HEK293T (cell line): ENCODE measurements around the gene HYCC1.

ENCODE experiments used
- CTCF ChIA-PET: fragments of 350-600 bp; formaldehyde crosslinking; extraction: SDS; loops from one replicate; lab custom pipeline; 2021; ENCODE audit warnings: antibody characterized with exemption, inconsistent platforms; lab: Yijun Ruan, JAX
- POLR2A ChIA-PET: fragments of 350-600 bp; formaldehyde crosslinking; extraction: SDS; loops from one replicate; lab custom pipeline; 2020; ENCODE audit warnings: antibody characterized with exemption, inconsistent platforms; lab: Yijun Ruan, JAX
- DNase-seq: peaks from one replicate; pipeline ENCODE4 v3.0.0; 2012; ENCODE audit warnings: mixed read lengths; ENCODE audit errors: extremely low spot score
- ARNT ChIP-seq: fragments of 450-650 bp; IDR thresholded peaks from 2 replicates; pipeline ENCODE4 v1.6.1; 2017; ENCODE audit warnings: mild to moderate bottlenecking
- BHLHE40 ChIP-seq: fragments of 450-650 bp; IDR thresholded peaks from 2 replicates; pipeline ENCODE4 v1.6.1; 2016; ENCODE audit warnings: mild to moderate bottlenecking, moderate library complexity, borderline replicate concordance
- CTBP1 ChIP-seq: fragments of 450-650 bp; IDR thresholded peaks from 2 replicates; pipeline ENCODE4 v1.6.1; 2016; ENCODE audit warnings: borderline replicate concordance
- ELF4 ChIP-seq: fragments of 450-650 bp; IDR thresholded peaks from 2 replicates; pipeline ENCODE4 v1.6.1; 2017; ENCODE audit warnings: antibody characterized with exemption
- FOXA1 ChIP-seq: fragments of 450-650 bp; IDR thresholded peaks from 2 replicates; pipeline ENCODE4 v1.6.1; 2016; ENCODE audit warnings: mild to moderate bottlenecking
- FOXK2 ChIP-seq: fragments of 450-650 bp; IDR thresholded peaks from 2 replicates; pipeline ENCODE4 v1.6.1; 2016; ENCODE audit warnings: mild to moderate bottlenecking
- FOXM1 ChIP-seq: fragments of 450-650 bp; IDR thresholded peaks from 2 replicates; pipeline ENCODE4 v1.6.1; 2017; ENCODE audit warnings: mild to moderate bottlenecking, borderline replicate concordance
- HDGF ChIP-seq: fragments of 450-650 bp; IDR thresholded peaks from 2 replicates; pipeline ENCODE4 v1.6.1; 2017; ENCODE audit warnings: antibody characterized with exemption, borderline replicate concordance
- L3MBTL2 ChIP-seq: fragments of 450-650 bp; conservative IDR thresholded peaks from 2 replicates; pipeline ENCODE4 v1.6.1; 2016; ENCODE audit warnings: mild to moderate bottlenecking
- LEF1 ChIP-seq: fragments of 450-650 bp; IDR thresholded peaks from 2 replicates; pipeline ENCODE4 v1.6.1; 2017; ENCODE audit warnings: mild to moderate bottlenecking, borderline replicate concordance
- NFRKB ChIP-seq: fragments of 450-650 bp; IDR thresholded peaks from 2 replicates; pipeline ENCODE4 v1.6.1; 2016; ENCODE audit warnings: mild to moderate bottlenecking, moderate library complexity
- SP1 ChIP-seq: fragments of 450-650 bp; IDR thresholded peaks from 2 replicates; pipeline ENCODE4 v1.6.1; 2017
- SUZ12 ChIP-seq: fragments of 450-650 bp; IDR thresholded peaks from 2 replicates; pipeline ENCODE4 v1.6.1; 2016; ENCODE audit warnings: mild to moderate bottlenecking
- TARDBP ChIP-seq: fragments of 450-650 bp; IDR thresholded peaks from 2 replicates; pipeline ENCODE4 v1.6.1; 2016
- ZNF384 ChIP-seq: fragments of 450-650 bp; IDR thresholded peaks from 2 replicates; pipeline ENCODE4 v1.6.1; 2016
- TF ChIP-seq, protein P1 (sequence below): fragments of 450-650 bp; IDR thresholded peaks from 2 replicates; pipeline ENCODE4 v1.6.1; 2016

Gene HYCC1

DNA sequence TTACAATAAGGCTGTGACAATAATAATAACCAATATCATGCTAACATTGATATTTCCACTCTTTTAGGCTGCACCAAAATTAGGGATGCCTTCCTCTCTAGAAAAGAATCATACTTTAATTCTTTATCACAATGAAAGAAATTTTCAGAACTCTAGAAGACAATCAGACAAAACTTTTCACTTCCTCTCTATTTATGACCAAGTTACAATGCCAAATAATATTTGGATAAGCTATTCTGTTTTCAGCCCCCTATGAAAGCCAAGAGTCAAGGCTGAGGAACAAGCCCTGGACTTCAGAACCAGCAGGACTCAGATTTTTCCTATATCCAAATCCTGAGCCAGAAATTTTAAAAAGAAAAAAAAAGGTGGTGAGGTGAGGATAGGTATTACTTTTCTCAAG, 4.6 kb downstream of the HYCC1 start:
- TF ChIP-seq NFRKB (no peak), SP1 (no peak), ZNF384 (no peak), FOXK2 (no peak), TARDBP (no peak), BHLHE40 (no peak), HDGF (no peak), L3MBTL2 (no peak), ELF4 (no peak), FOXM1 (no peak), SUZ12 (no peak)
- no peak for DNase-seq
- ChIA-PET POLR2A (no interaction called here), CTCF (no interaction called here)

DNA sequence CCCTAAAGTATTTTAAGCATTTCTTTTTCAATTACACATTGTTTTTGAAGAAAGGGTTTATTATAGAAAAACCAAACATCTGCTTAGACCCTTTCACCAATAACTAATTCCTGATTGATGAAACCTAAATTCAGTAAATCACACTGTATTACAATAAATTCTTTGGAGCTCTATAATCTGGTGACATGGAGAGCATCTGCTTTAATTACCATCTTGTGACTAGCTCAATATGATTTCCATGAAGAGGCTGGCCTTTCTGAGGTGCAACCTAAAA, 9.7 kb downstream of the HYCC1 start:
- DNase-seq = no peak
- TF ChIP-seq FOXK2 = no peak
- TF ChIP-seq ELF4 = no peak
- TF ChIP-seq HDGF = no peak
- no peak for TF ChIP-seq CTBP1
- no peak for TF ChIP-seq ZNF384
- TF ChIP-seq SUZ12 = no peak
- TF ChIP-seq L3MBTL2 = no peak
- no peak for TF ChIP-seq SP1
- no peak for TF ChIP-seq LEF1
- TF ChIP-seq NFRKB = no peak
- TF ChIP-seq ARNT = no peak
- no peak for TF ChIP-seq FOXA1
- TF ChIP-seq TARDBP = no peak
- no peak for TF ChIP-seq BHLHE40
- TF ChIP-seq, protein P1, sequence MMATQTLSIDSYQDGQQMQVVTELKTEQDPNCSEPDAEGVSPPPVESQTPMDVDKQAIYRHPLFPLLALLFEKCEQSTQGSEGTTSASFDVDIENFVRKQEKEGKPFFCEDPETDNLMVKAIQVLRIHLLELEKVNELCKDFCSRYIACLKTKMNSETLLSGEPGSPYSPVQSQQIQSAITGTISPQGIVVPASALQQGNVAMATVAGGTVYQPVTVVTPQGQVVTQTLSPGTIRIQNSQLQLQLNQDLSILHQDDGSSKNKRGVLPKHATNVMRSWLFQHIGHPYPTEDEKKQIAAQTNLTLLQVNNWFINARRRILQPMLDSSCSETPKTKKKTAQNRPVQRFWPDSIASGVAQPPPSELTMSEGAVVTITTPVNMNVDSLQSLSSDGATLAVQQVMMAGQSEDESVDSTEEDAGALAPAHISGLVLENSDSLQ = no peak
- ChIA-PET CTCF (interaction anchor here (1.2 kb wide), 1 partner anchor 82 kb away, joined by 3 read pairs; no protein-coding TSS in a partner anchor), POLR2A (no interaction called here)

GRCh38 chr7:23003505-23004246, 10.3 kb downstream of the HYCC1 start:
- ChIA-PET CTCF (interaction anchor here (1.2 kb wide), 1 partner anchor 82 kb away, joined by 3 read pairs; no protein-coding TSS in a partner anchor), POLR2A (no interaction called here)
- TF ChIP-seq ELF4 (no peak), L3MBTL2 (no peak), HDGF (no peak), BHLHE40 (no peak), FOXA1 (no peak), SUZ12 (no peak), CTBP1 (no peak), TARDBP (no peak), FOXK2 (no peak), LEF1 (no peak)
- TF ChIP-seq, protein P1 = no peak
- no peak for DNase-seq

GRCh38 chr7:23002698-23003097, 11.2 kb downstream of the HYCC1 start:
- POLR2A ChIA-PET = no interaction called here
- CTCF ChIA-PET = interaction anchor here (0.6 kb wide), 1 partner anchor 1262 kb away, joined by 4 read pairs; no protein-coding TSS in a partner anchor
- DNase-seq = no peak
- TF ChIP-seq CTBP1 = no peak
- TF ChIP-seq ZNF384 = no peak
- TF ChIP-seq ELF4 = no peak
- TF ChIP-seq SP1 = no peak
- TF ChIP-seq HDGF = no peak
- no peak for TF ChIP-seq L3MBTL2
- no peak for TF ChIP-seq LEF1
- TF ChIP-seq TARDBP = no peak
- TF ChIP-seq ARNT = no peak
- TF ChIP-seq FOXA1 = no peak
- no peak for TF ChIP-seq BHLHE40
- TF ChIP-seq FOXM1 = no peak
- TF ChIP-seq FOXK2 = no peak
- no peak for TF ChIP-seq NFRKB
- TF ChIP-seq SUZ12 = no peak
- TF ChIP-seq, protein P1 = no peak

DNA sequence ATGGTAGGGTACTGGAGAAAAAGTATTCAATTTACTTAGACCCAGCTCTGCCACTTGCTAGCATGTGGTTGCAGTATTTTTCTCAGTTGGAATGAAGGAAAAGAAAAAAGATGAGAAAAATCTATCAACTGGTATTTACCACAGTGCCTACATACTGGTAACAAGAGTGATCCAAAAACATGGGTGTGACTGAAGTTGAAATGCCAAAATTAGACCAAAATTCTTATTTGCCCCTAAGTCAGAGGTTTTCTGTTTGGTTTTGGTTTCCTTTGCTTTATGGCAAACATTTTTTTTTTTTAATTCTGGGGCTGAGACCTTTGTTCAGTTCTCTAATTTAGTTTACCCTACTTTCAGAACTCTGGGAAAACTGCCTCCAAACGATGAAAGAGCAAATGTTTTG, 12.3 kb downstream of the HYCC1 start:
- ChIA-PET CTCF (no interaction called here), POLR2A (no interaction called here)
- DNase-seq = no peak
- TF ChIP-seq, protein P1 = no peak
- TF ChIP-seq FOXM1 = no peak
- TF ChIP-seq LEF1 = no peak
